MM.1S (cell line): ENCODE data around the gene RHOBTB1.

Experiments used
- DNase-seq: peaks from one replicate; pipeline ENCODE4 v3.0.0-alpha.2; 2015
- H2AFZ ChIP-seq: fragments of 300-600 bp; sonication (generic); 2 replicates; pipeline ENCODE4 v1.6.0; 2016; ENCODE audit warnings: antibody characterized with exemption, low read length
- H3F3A ChIP-seq: fragments of 300-600 bp; sonication (generic); 2 replicates; pipeline ENCODE4 v1.6.1; 2016; ENCODE audit warnings: mild to moderate bottlenecking, antibody characterized with exemption, low read length, moderate library complexity, mixed read lengths; ENCODE audit not compliant: insufficient read depth
- H3K27ac ChIP-seq: fragments of 300-600 bp; sonication (generic); 2 replicates; pipeline ENCODE4 v1.5.1; 2016; ENCODE audit warnings: mild to moderate bottlenecking, low read length
- H3K27me3 ChIP-seq: fragments of 300-600 bp; sonication (generic); replicated peaks from 2 replicates; pipeline ENCODE4 v1.6.0; 2016; ENCODE audit warnings: low read length; ENCODE audit not compliant: insufficient read depth
- H3K36me3 ChIP-seq: fragments of 300-600 bp; sonication (generic); replicated peaks from 2 replicates; pipeline ENCODE4 v1.6.1; 2016; ENCODE audit warnings: mild to moderate bottlenecking, low read length, mixed read lengths; ENCODE audit not compliant: insufficient read depth
- H3K4me1 ChIP-seq: fragments of 300-600 bp; sonication (generic); 2 replicates; pipeline ENCODE4 v1.6.1; 2016; ENCODE audit warnings: low read length, mixed read lengths
- H3K4me2 ChIP-seq: fragments of 300-600 bp; sonication (generic); 2 replicates; pipeline ENCODE4 v1.6.0; 2016; ENCODE audit warnings: low read depth, low read length
- H3K4me3 ChIP-seq: fragments of 300-600 bp; sonication (generic); 2 replicates; pipeline ENCODE4 v1.5.1; 2016; ENCODE audit warnings: low read length, mixed read lengths
- H3K79me2 ChIP-seq: fragments of 300-600 bp; sonication (generic); 2 replicates; pipeline ENCODE4 v1.6.1; 2016; ENCODE audit warnings: mixed run types, low read length, mixed read lengths
- H3K9ac ChIP-seq: fragments of 300-600 bp; sonication (generic); 2 replicates; pipeline ENCODE4 v1.6.1; 2016; ENCODE audit warnings: low read length, mixed read lengths
- H3K9me2 ChIP-seq: fragments of 300-600 bp; sonication (generic); replicated peaks from 2 replicates; pipeline ENCODE4 v1.6.1; 2016; ENCODE audit warnings: mild to moderate bottlenecking, low read length, mixed read lengths; ENCODE audit not compliant: insufficient read depth
- H3K9me3 ChIP-seq: fragments of 300-600 bp; sonication (generic); replicated peaks from 2 replicates; pipeline ENCODE4 v1.6.1; 2016; ENCODE audit warnings: mild to moderate bottlenecking, low read length, mixed read lengths; ENCODE audit not compliant: insufficient read depth
- H4K20me1 ChIP-seq: fragments of 300-600 bp; sonication (generic); 2 replicates; pipeline ENCODE4 v1.6.1; 2016; ENCODE audit warnings: mild to moderate bottlenecking, low read length, moderate library complexity, mixed read lengths; ENCODE audit not compliant: insufficient read depth
- CTCF ChIP-seq: fragments of 300-600 bp; sonication (generic); IDR thresholded peaks from 2 replicates; pipeline ENCODE4 v1.5.1; 2016; ENCODE audit warnings: antibody characterized with exemption, low read length, mixed read lengths
- EZH2 ChIP-seq: fragments of 300-600 bp; sonication (generic); optimal IDR thresholded peaks from 2 replicates; pipeline ENCODE3; 2017; ENCODE audit warnings: low read depth, mild to moderate bottlenecking, antibody characterized with exemption, low read length, mixed read lengths
- EZH2phosphoT487 ChIP-seq: fragments of 300-600 bp; sonication (generic); IDR thresholded peaks from 2 replicates; pipeline ENCODE4 v1.6.1; 2018; ENCODE audit warnings: antibody characterized with exemption, low read length

RHOBTB1 gene

GRCh38 chr10:60977161-60978122 lies 33.5 kb upstream of the RHOBTB1 start:
- H3K4me3 ChIP-seq = no peak overlapping the region
- no peak overlapping the region for H3K9ac ChIP-seq
- TF ChIP-seq EZH2phosphoT487 (no peak), CTCF (no peak), EZH2 (no peak)
- H3K4me2 ChIP-seq = no peak overlapping the region
- no peaks in the 10 kb centered on the region for H3K9me2 ChIP-seq
- H3K27me3 ChIP-seq = no peaks in the 10 kb centered on the region
- no peaks in the 10 kb centered on the region for H3K79me2 ChIP-seq
- no peak overlapping the region for H3K27ac ChIP-seq
- H2AFZ ChIP-seq = no peak overlapping the region
- H3K9me3 ChIP-seq = no peaks in the 10 kb centered on the region
- no peak for DNase-seq
- H4K20me1 ChIP-seq = no peaks in the 10 kb centered on the region
- no peaks in the 10 kb centered on the region for H3F3A ChIP-seq
- no peaks in the 10 kb centered on the region for H3K36me3 ChIP-seq
- H3K4me1 ChIP-seq = no peaks in the 10 kb centered on the region

- Histone ChIP-seq H3K27ac (no peak overlapping the region), H4K20me1 (no peaks in the 10 kb centered on the region), H2AFZ (no peak overlapping the region), H3K27me3 (no peaks in the 10 kb centered on the region), H3F3A (no peaks in the 10 kb centered on the region), H3K4me1 (no peaks in the 10 kb centered on the region), H3K79me2 (no peaks in the 10 kb centered on the region), H3K9ac (no peak overlapping the region), H3K4me2 (no peak overlapping the region), H3K36me3 (no peaks in the 10 kb centered on the region), H3K4me3 (no peak overlapping the region), H3K9me3 (no peaks in the 10 kb centered on the region), H3K9me2 (no peaks in the 10 kb centered on the region)
- DNase-seq = no peak
- TF ChIP-seq EZH2phosphoT487 (no peak), EZH2 (no peak), CTCF (no peak)
Measured at GRCh38 chr10:60976687-60977086, 32.7 kb upstream of the RHOBTB1 start.

GRCh38 chr10:60975716-60976115 lies 31.7 kb upstream of the RHOBTB1 start:
- no peaks in the 10 kb centered on the region for H3K27me3 ChIP-seq
- H3K27ac ChIP-seq = no peak overlapping the region
- H3K9me3 ChIP-seq = no peaks in the 10 kb centered on the region
- H3K79me2 ChIP-seq = no peaks in the 10 kb centered on the region
- no peaks in the 10 kb centered on the region for H3F3A ChIP-seq
- no peak overlapping the region for H3K4me2 ChIP-seq
- H3K4me1 ChIP-seq = no peaks in the 10 kb centered on the region
- no peak for DNase-seq
- no peaks in the 10 kb centered on the region for H3K36me3 ChIP-seq
- H3K4me3 ChIP-seq = no peak overlapping the region
- H3K9ac ChIP-seq = no peak overlapping the region
- H4K20me1 ChIP-seq = no peaks in the 10 kb centered on the region
- TF ChIP-seq EZH2 = no peak
- TF ChIP-seq EZH2phosphoT487 = no peak
- TF ChIP-seq CTCF = no peak
- H2AFZ ChIP-seq = no peak overlapping the region
- H3K9me2 ChIP-seq = no peaks in the 10 kb centered on the region
